Heart left ventricle (tissue), 13 donors: ENCODE results near the gene TRAF2.

Source experiments
- POLR2A ChIP-seq, 2 donors: fragments of 450-650 bp; IDR thresholded peaks; one replicate each; pipeline ENCODE4 v1.6.1; 2017; ENCODE audit warnings: antibody characterized with exemption in 2 of 2, mild to moderate bottlenecking in 2 of 2, moderate library complexity in 2 of 2
- TF ChIP-seq, protein P1 (sequence below), 12 donors: fragments of 200-600 bp; sonication (generic) in 4 of 12; IDR thresholded peaks; one replicate each; pipeline versions ENCODE4 v1.5.0 to v1.8.0; 2018 to 2022; ENCODE audit warnings: antibody characterized with exemption in 12 of 12, mild to moderate bottlenecking in 5 of 12
- donor health status: ischemic (EF 13 %, LVEDD 7.1; RV severe dilation, severe dysfunction).
- donor health status: DM: no; HTN: yes; CAD: no.
- donor health status: DM: no; HTN: no; CAD: no.
- donor health status: ischemic (EF 25% LVEDD 6.9; RV normal size, moderate dysfunction).
- donor health status: ischemic (EF 25% LVEDD 5.7; RV mildly dilated, moderate dysfunction).
- donor health status: ischemic (EF 35%, LVEDD 5.7; RV mildly dilated, moderate dysfunction).
- donor health status: nonischemic (EF 11% LVEDD 7.7; RV severe dilation, severe dysfunction).
- donor health status: DM: yes; HTN: yes; CAD: no.
- donor health status: PGD.
- donor health status: ischemic (EF 29% LVEDD 5.4; RV normal size, mild dysfunction).
- donor health status: nonischemic (EF 23%, LVEDD 6.1; RV moderate dilation, normal function).

- TF ChIP-seq, protein P1, sequence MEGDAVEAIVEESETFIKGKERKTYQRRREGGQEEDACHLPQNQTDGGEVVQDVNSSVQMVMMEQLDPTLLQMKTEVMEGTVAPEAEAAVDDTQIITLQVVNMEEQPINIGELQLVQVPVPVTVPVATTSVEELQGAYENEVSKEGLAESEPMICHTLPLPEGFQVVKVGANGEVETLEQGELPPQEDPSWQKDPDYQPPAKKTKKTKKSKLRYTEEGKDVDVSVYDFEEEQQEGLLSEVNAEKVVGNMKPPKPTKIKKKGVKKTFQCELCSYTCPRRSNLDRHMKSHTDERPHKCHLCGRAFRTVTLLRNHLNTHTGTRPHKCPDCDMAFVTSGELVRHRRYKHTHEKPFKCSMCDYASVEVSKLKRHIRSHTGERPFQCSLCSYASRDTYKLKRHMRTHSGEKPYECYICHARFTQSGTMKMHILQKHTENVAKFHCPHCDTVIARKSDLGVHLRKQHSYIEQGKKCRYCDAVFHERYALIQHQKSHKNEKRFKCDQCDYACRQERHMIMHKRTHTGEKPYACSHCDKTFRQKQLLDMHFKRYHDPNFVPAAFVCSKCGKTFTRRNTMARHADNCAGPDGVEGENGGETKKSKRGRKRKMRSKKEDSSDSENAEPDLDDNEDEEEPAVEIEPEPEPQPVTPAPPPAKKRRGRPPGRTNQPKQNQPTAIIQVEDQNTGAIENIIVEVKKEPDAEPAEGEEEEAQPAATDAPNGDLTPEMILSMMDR (IDR thresholded peaks at IDR 0.05), result no peak
- no peak for TF ChIP-seq POLR2A (IDR thresholded peaks at IDR 0.05)
These were observed 45.4 kb downstream of the TRAF2 start for GRCh38 chr9:136931611-136932130.
